ENCODE data around the gene SDF4. TPM values are rescaled to one million over a fixed set of nuclear protein-coding genes. Genes with fewer than 3 reads are reported as not detected.

Gene SDF4
- total and polyA plus RNA-seq, 2 of the 13 experiments (the other 11 are each of a cell fraction or from before 2014, with no cell fraction given), result 80.8 to 107 TPM

DNA sequence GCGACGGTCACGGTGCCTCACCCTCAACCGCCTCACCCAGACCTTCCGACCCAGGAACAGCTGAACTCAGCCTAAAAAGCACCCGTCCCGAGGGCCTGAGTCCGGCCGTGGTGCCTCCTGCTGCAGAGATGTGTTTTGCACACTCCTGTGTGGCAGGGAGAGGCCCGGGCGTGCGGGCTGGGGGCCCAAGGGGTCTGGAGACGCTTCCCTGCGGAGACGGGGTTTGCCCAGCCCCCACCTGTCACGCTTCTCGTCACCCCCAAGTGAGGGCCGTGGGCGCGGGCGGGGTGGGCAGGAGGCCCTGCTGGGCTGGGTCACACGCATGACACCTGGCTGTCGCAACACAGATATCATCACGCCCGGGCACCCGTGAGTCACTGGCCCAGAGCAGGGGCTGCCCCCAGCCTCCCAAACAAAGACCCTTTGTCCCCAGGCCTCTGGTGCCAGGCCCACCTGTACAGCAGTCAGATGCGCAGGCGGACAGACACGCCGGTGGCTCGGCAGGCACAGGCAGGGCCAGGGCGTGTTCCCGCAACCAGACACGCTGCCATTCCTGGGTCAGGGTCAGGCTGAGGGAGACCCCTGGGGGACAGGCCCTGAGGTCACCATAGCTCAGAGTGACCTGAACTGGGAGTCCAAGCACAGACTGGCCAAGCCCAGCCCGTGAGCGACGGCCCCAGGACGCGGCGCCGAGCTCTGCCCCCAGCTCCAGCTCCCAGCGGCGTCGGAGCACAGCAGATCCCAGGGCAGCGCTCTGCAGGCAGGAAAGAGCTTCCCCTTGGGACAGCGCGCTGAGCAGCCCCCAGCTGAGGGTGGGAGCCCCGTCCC, 6.3 kb upstream of the SDF4 start (continued):
- TF ChIP-seq, protein P1, sequence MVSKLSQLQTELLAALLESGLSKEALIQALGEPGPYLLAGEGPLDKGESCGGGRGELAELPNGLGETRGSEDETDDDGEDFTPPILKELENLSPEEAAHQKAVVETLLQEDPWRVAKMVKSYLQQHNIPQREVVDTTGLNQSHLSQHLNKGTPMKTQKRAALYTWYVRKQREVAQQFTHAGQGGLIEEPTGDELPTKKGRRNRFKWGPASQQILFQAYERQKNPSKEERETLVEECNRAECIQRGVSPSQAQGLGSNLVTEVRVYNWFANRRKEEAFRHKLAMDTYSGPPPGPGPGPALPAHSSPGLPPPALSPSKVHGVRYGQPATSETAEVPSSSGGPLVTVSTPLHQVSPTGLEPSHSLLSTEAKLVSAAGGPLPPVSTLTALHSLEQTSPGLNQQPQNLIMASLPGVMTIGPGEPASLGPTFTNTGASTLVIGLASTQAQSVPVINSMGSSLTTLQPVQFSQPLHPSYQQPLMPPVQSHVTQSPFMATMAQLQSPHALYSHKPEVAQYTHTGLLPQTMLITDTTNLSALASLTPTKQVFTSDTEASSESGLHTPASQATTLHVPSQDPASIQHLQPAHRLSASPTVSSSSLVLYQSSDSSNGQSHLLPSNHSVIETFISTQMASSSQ (IDR thresholded peaks at IDR 0.05; ENCODE audit: low read depth), result no peak
- TF ChIP-seq, protein P1 (CRISPR knock-in tag; IDR thresholded peaks at IDR 0.05; ENCODE audit: borderline replicate concordance), result 0 out of 2 replicates have a peak, but pooled peaks have one; percentile 20
- TF ChIP-seq NONO (IDR thresholded peaks at IDR 0.05), result no peak
- TF ChIP-seq NONO (CRISPR knock-in tag; conservative IDR thresholded peaks at IDR 0.05), result peak; percentile 73
- peak; percentile 55; the same call in 1 of the 2 replicates for TF ChIP-seq KLF6 (CRISPR knock-in tag; IDR thresholded peaks at IDR 0.05)
- peak; percentile 85 for TF ChIP-seq POLR2G (IDR thresholded peaks at IDR 0.05; ENCODE audit: low read depth, low read length)
- TF ChIP-seq, protein P2, sequence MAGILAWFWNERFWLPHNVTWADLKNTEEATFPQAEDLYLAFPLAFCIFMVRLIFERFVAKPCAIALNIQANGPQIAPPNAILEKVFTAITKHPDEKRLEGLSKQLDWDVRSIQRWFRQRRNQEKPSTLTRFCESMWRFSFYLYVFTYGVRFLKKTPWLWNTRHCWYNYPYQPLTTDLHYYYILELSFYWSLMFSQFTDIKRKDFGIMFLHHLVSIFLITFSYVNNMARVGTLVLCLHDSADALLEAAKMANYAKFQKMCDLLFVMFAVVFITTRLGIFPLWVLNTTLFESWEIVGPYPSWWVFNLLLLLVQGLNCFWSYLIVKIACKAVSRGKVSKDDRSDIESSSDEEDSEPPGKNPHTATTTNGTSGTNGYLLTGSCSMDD (CRISPR knock-in tag; IDR thresholded peaks at IDR 0.05), result no peak
- TF ChIP-seq ZNF766 (CRISPR knock-in tag; IDR thresholded peaks at IDR 0.05; ENCODE audit: borderline replicate concordance), result no peak
- no peak; the same call in 1 of the 2 replicates for TF ChIP-seq CREM (IDR thresholded peaks at IDR 0.05)
- no peak for TF ChIP-seq CREM (CRISPR knock-in tag; IDR thresholded peaks at IDR 0.05)
- TF ChIP-seq SALL1 (CRISPR knock-in tag; IDR thresholded peaks at IDR 0.05), result peak; percentile 59; the same call in 1 of the 2 replicates
- TF ChIP-seq ZNF337 (CRISPR knock-in tag; IDR thresholded peaks at IDR 0.05; ENCODE audit: borderline replicate concordance, low read depth), result no peak; the same call in 1 of the 2 replicates
- peak; percentile 89 for TF ChIP-seq KDM2A (CRISPR knock-in tag; IDR thresholded peaks at IDR 0.05; ENCODE audit: borderline replicate concordance, low read depth)
- peak; percentile 47 for TF ChIP-seq AGO1 (IDR thresholded peaks at IDR 0.05; ENCODE audit: low read depth, low read length, poor library complexity, severe bottlenecking)
- peak; percentile 50 for TF ChIP-seq SP5 (CRISPR knock-in tag; IDR thresholded peaks at IDR 0.05; ENCODE audit: borderline replicate concordance, low read depth)
- TF ChIP-seq KMT2A (CRISPR knock-in tag; IDR thresholded peaks at IDR 0.05), result no peak
- TF ChIP-seq ZMYM3 (CRISPR knock-in tag; IDR thresholded peaks at IDR 0.05), result 0 out of 2 replicates have a peak, but pooled peaks have one; percentile 28
- TF ChIP-seq, protein P3, sequence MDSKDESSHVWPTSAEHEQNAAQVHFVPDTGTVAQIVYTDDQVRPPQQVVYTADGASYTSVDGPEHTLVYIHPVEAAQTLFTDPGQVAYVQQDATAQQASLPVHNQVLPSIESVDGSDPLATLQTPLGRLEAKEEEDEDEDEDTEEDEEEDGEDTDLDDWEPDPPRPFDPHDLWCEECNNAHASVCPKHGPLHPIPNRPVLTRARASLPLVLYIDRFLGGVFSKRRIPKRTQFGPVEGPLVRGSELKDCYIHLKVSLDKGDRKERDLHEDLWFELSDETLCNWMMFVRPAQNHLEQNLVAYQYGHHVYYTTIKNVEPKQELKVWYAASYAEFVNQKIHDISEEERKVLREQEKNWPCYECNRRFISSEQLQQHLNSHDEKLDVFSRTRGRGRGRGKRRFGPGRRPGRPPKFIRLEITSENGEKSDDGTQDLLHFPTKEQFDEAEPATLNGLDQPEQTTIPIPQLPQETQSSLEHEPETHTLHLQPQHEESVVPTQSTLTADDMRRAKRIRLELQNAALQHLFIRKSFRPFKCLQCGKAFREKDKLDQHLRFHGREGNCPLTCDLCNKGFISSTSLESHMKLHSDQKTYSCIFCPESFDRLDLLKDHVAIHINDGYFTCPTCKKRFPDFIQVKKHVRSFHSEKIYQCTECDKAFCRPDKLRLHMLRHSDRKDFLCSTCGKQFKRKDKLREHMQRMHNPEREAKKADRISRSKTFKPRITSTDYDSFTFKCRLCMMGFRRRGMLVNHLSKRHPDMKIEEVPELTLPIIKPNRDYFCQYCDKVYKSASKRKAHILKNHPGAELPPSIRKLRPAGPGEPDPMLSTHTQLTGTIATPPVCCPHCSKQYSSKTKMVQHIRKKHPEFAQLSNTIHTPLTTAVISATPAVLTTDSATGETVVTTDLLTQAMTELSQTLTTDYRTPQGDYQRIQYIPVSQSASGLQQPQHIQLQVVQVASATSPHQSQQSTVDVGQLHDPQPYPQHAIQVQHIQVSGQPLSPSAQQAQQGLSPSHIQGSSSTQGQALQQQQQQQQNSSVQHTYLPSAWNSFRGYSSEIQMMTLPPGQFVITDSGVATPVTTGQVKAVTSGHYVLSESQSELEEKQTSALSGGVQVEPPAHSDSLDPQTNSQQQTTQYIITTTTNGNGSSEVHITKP (CRISPR knock-in tag; IDR thresholded peaks at IDR 0.05; ENCODE audit: low read depth), result no peak
- TF ChIP-seq ZNF703 (CRISPR knock-in tag; IDR thresholded peaks at IDR 0.05; ENCODE audit: borderline replicate concordance), result peak; percentile 69; the same call in 1 of the 2 replicates
- 0 out of 2 replicates have a peak, but pooled peaks have one; percentile 42 for TF ChIP-seq ETV5 (CRISPR knock-in tag; IDR thresholded peaks at IDR 0.05; ENCODE audit: borderline replicate concordance)
- TF ChIP-seq ZNF430 (CRISPR knock-in tag; IDR thresholded peaks at IDR 0.05), result peak; percentile 88; the same call in 1 of the 2 replicates
